Ascending aorta (tissue), 2 donors: Measurements from ENCODE around the gene XYLT1. TPM values are rescaled to one million over a fixed set of nuclear protein-coding genes. Genes with fewer than 3 reads are reported as not detected.

Source experiments
- DNase-seq, 2 donors: peaks; one replicate each; pipeline ENCODE4 v3.0.0-alpha.2; 2019; ENCODE audit warnings: low spot score in 2 of 2
- H3K27ac ChIP-seq, 2 donors: fragments of 200-600 bp; sonication (generic); one replicate each; pipeline ENCODE4 v1.5.1; 2016 to 2017; ENCODE audit warnings: mild to moderate bottlenecking in 1 of 2
- H3K27me3 ChIP-seq: fragments of 200-600 bp; sonication (generic); one replicate; pipeline ENCODE4 v1.5.1; 2017
- H3K36me3 ChIP-seq, 2 donors: fragments of 200-600 bp; sonication (generic); one replicate each; pipeline ENCODE4 v1.5.1; 2016
- H3K4me1 ChIP-seq, 2 donors: fragments of 200-600 bp; sonication (generic); one replicate each; pipeline ENCODE4 v1.5.1; 2016 to 2017; ENCODE audit warnings: mild to moderate bottlenecking in 1 of 2
- H3K4me3 ChIP-seq, 2 donors: fragments of 200-600 bp; sonication (generic); one replicate each; pipeline ENCODE4 v1.5.1; 2016 to 2017; ENCODE audit warnings: mild to moderate bottlenecking in 1 of 2
- H3K9me3 ChIP-seq, 2 donors: fragments of 200-600 bp; sonication (generic); one replicate each; pipeline ENCODE4 v1.5.1; 2016
- intact Hi-C: fragments of 100-400 bp; cut with DNase I; formaldehyde crosslinking; loops from one replicate; pipeline ENCODE4 v1.15.1; 2023
- total RNA-seq: library from RNA; depleted of rRNA; stranded (reverse); fragments of >200 nt; gene quantifications from one replicate; pipeline ENCODE4 v1.1.0, GENCODE V29; 2016
- TF ChIP-seq, protein P1 (sequence below), 3 experiments: fragments of 200-600 bp in 2 of 3; fragments of 450-650 bp in 1 of 3; sonication (generic) in 2 of 3; IDR thresholded peaks; one replicate each; pipeline ENCODE4 v1.5.1; 2016 to 2019; ENCODE audit warnings: antibody characterized with exemption in 3 of 3, mild to moderate bottlenecking in 1 of 3, moderate library complexity in 1 of 3

Gene XYLT1
- total RNA-seq, 1 donor from 2014 or later: 6.7 TPM

GRCh38 chr16:17116595-17117322, 354.0 kb downstream of the XYLT1 start:
- Histone ChIP-seq H3K9me3 (no peaks in the 10 kb centered on the region), H3K27me3 (no peaks in the 10 kb centered on the region), H3K4me3 (no peak overlapping the region), H3K27ac (no peak overlapping the region), H3K4me1 (no peaks in the 10 kb centered on the region), H3K36me3 (peaks cover 3 to 4% of the 10 kb centered on the region in 2 donors)
- no peak for DNase-seq
- TF ChIP-seq, protein P1, sequence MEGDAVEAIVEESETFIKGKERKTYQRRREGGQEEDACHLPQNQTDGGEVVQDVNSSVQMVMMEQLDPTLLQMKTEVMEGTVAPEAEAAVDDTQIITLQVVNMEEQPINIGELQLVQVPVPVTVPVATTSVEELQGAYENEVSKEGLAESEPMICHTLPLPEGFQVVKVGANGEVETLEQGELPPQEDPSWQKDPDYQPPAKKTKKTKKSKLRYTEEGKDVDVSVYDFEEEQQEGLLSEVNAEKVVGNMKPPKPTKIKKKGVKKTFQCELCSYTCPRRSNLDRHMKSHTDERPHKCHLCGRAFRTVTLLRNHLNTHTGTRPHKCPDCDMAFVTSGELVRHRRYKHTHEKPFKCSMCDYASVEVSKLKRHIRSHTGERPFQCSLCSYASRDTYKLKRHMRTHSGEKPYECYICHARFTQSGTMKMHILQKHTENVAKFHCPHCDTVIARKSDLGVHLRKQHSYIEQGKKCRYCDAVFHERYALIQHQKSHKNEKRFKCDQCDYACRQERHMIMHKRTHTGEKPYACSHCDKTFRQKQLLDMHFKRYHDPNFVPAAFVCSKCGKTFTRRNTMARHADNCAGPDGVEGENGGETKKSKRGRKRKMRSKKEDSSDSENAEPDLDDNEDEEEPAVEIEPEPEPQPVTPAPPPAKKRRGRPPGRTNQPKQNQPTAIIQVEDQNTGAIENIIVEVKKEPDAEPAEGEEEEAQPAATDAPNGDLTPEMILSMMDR (IDR thresholded peaks at IDR 0.05): no peak
- intact Hi-C loops: no loop called here

- Histone ChIP-seq H3K36me3 (no peaks in the 10 kb centered on the region), H3K27ac (no peak overlapping the region), H3K9me3 (no peaks in the 10 kb centered on the region), H3K4me1 (no peaks in the 10 kb centered on the region), H3K27me3 (no peaks in the 10 kb centered on the region), H3K4me3 (no peak overlapping the region)
- intact Hi-C loops: no loop called here
- TF ChIP-seq, protein P1 (IDR thresholded peaks at IDR 0.05): no peak
- peak in 1 of 2 donors; percentile 18 for DNase-seq
Observed at GRCh38 chr16:17109413-17109812, 361.3 kb downstream of the XYLT1 start.

DNA sequence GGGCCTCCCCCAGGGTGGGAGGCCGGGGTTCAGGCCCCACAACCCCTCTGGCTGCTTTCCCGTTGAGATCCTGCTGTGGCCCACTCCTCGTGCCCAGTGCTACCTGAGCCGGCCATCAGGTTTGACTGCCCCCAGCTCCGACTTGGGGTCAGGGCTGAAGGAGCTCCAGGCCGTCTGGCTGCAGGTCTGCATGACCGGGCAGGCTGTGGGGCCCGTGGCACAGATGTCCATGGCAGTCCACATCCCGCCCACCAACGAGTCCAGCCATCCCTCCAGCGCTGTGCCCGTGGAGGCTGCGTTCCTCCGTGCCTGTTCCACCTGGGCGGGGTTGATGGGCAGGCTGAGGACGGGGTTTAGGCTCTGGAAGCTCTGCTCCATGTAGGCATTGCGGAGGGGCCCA, 362.2 kb downstream of the XYLT1 start:
- H3K36me3 ChIP-seq: no peaks in the 10 kb centered on the region
- no peaks in the 10 kb centered on the region for H3K27me3 ChIP-seq
- no peaks in the 10 kb centered on the region for H3K9me3 ChIP-seq
- TF ChIP-seq, protein P1 (IDR thresholded peaks at IDR 0.05): no peak
- peak in 1 of 2 donors; percentile 58 for DNase-seq
- intact Hi-C loops: no loop called here
- no peak overlapping the region for H3K27ac ChIP-seq
- H3K4me1 ChIP-seq: no peaks in the 10 kb centered on the region
- no peak overlapping the region for H3K4me3 ChIP-seq

DNA sequence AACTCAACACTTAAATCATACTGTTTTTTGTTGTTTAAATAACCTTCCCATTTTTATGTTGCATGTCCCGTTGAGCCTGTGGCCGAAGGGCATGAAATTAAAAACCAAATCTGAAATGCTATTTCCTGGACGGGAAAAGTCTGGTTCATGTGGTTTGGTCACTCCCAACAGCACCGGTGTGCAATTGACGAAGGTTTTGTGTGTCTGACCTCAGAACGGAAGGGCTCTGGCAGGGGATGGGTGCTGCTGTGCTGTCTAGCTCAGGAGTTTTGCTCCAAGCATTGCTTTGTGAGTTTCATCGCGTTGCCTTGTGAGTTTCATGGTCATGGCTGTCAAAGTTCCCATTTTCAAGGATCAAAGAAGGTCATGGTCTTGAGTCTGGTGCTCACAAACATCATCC, 363.3 kb downstream of the XYLT1 start:
- peak in 1 of 2 donors; percentile 33 for DNase-seq
- TF ChIP-seq, protein P1 (IDR thresholded peaks at IDR 0.05): no peak
- no peak overlapping the region for H3K27ac ChIP-seq
- intact Hi-C loops: no loop called here
- H3K9me3 ChIP-seq: no peaks in the 10 kb centered on the region
- no peak overlapping the region for H3K4me3 ChIP-seq
- H3K27me3 ChIP-seq: no peaks in the 10 kb centered on the region
- no peaks in the 10 kb centered on the region for H3K4me1 ChIP-seq
- no peaks in the 10 kb centered on the region for H3K36me3 ChIP-seq

- intact Hi-C loops: no loop called here
- H3K27me3 ChIP-seq: no peaks in the 10 kb centered on the region
- H3K4me3 ChIP-seq: no peak overlapping the region
- DNase-seq: no peak
- H3K4me1 ChIP-seq: no peaks in the 10 kb centered on the region
- no peak overlapping the region for H3K27ac ChIP-seq
- H3K9me3 ChIP-seq: no peaks in the 10 kb centered on the region
- TF ChIP-seq, protein P1 (IDR thresholded peaks at IDR 0.05): no peak
- H3K36me3 ChIP-seq: no peaks in the 10 kb centered on the region
Observed at GRCh38 chr16:17106243-17106791, 364.4 kb downstream of the XYLT1 start.
